Measurements from ENCODE around the gene AKR1A1.
A peak's percentile ranks its signal among the peaks of the same experiment; 100 is the strongest.
"Not testable (repeated sequence)": the region's sequence is repeated elsewhere in the genome, so short reads cannot be mapped to it uniquely, and the experiment has no call there.

AKR1A1 gene
- 50.8 to 53.5 reads per million in 2 donors for total RNA-seq

GRCh38 chr1:45550401-45551351 lies at the start of gene AKR1A1:
TSS of gene AKR1A1 (plus strand) at chr1:45550826. CDS start at chr1:45561795, 10,969 bp downstream.
- peak; percentile 72 for DNase-seq

GRCh38 chr1:45501505-45501859 lies 49.1 kb upstream of the AKR1A1 start:
- no peak for DNase-seq

- DNase-seq, result no peak
Measured at GRCh38 chr1:45503462-45504360, 46.9 kb upstream of the AKR1A1 start.

GRCh38 chr1:45507195-45507594 lies 43.4 kb upstream of the AKR1A1 start:
- no peak for DNase-seq

- no peak for DNase-seq
Measured at GRCh38 chr1:45507893-45508292, 42.7 kb upstream of the AKR1A1 start.

GRCh38 chr1:45508295-45509151 lies 42.1 kb upstream of the AKR1A1 start:
- DNase-seq, result no peak

GRCh38 chr1:45510036-45510971 lies 40.3 kb upstream of the AKR1A1 start:
- DNase-seq, result no peak

- DNase-seq, result no peak
Measured at GRCh38 chr1:45510972-45511527, 39.6 kb upstream of the AKR1A1 start.

GRCh38 chr1:45512641-45513054 lies 38.0 kb upstream of the AKR1A1 start:
- DNase-seq, result no peak

GRCh38 chr1:45513532-45514260 lies 36.9 kb upstream of the AKR1A1 start:
- DNase-seq, result not testable (repeated sequence)

GRCh38 chr1:45516036-45516435 lies 34.6 kb upstream of the AKR1A1 start:
- DNase-seq, result no peak

- DNase-seq, result no peak
Measured at GRCh38 chr1:45516465-45516864, 34.2 kb upstream of the AKR1A1 start.

GRCh38 chr1:45518366-45518765 lies 32.3 kb upstream of the AKR1A1 start:
- DNase-seq, result not testable (repeated sequence)

GRCh38 chr1:45518910-45519309 lies 31.7 kb upstream of the AKR1A1 start:
- no peak for DNase-seq

- DNase-seq, result not testable (repeated sequence)
Measured at GRCh38 chr1:45519774-45520173, 30.9 kb upstream of the AKR1A1 start.

- DNase-seq, result peak; percentile 68
Measured at GRCh38 chr1:45521413-45522323, 29.0 kb upstream of the AKR1A1 start, which contains the start of gene PRDX1. TSS of gene PRDX1 (minus strand) at chr1:45521884. CDS start at chr1:45519043, 2,841 bp downstream.

GRCh38 chr1:45522324-45523104 lies 28.1 kb upstream of the AKR1A1 start:
- no peak for DNase-seq

- not testable (repeated sequence) for DNase-seq
Measured at GRCh38 chr1:45523516-45523915, 27.1 kb upstream of the AKR1A1 start.

Measured in activated gamma-delta T cell (primary cell).